Nephron (organoid): ENCODE measurements around the gene PLEKHA1.

Experiments
- H3K27ac Mint-ChIP-seq, 3 experiments: 2 replicates each; pipeline ENCODE4 v1.8.0; 2020; ENCODE audit warnings: mixed read lengths in 3 of 3, mild to moderate bottlenecking in 2 of 3, moderate library complexity in 1 of 3
- H3K27me3 Mint-ChIP-seq: 2 replicates; pipeline ENCODE4 v1.8.0; 2021; ENCODE audit warnings: low read depth, mild to moderate bottlenecking, moderate library complexity, mixed read lengths
- H3K36me3 Mint-ChIP-seq: 2 replicates; pipeline ENCODE4 v1.8.0; 2020; ENCODE audit warnings: low read depth, mixed read lengths
- H3K4me1 Mint-ChIP-seq: 2 replicates; pipeline ENCODE4 v1.8.0; 2020; ENCODE audit warnings: mixed read lengths
- H3K4me3 Mint-ChIP-seq, 3 experiments: 2 replicates each; pipeline ENCODE4 v1.8.0; 2020; ENCODE audit warnings: mild to moderate bottlenecking in 3 of 3, mixed read lengths in 3 of 3, moderate library complexity in 2 of 3
- H3K9me3 Mint-ChIP-seq: 2 replicates; pipeline ENCODE4 v1.8.0; 2020; ENCODE audit warnings: mixed read lengths
- TF ChIP-seq, protein P1 (sequence below), 3 experiments: fragments of 200-600 bp; sonication (generic); IDR thresholded peaks; one replicate each; pipeline ENCODE4 v1.5.0; 2021; ENCODE audit warnings: antibody characterized with exemption in 3 of 3; ENCODE audit not compliant: unreplicated experiment in 3 of 3

Gene PLEKHA1

GRCh38 chr10:122343936-122344335 lies 30.6 kb upstream of the PLEKHA1 start:
- peaks cover 12% of the 10 kb centered on the region for H3K4me1 Mint-ChIP-seq
- peaks cover 24% of the 10 kb centered on the region for H3K9me3 Mint-ChIP-seq
- peaks cover 3% of the 10 kb centered on the region for H3K36me3 Mint-ChIP-seq
- peaks cover 6% of the 10 kb centered on the region for H3K27me3 Mint-ChIP-seq
- H3K4me3 Mint-ChIP-seq, result no peak overlapping the region
- no peak overlapping the region for H3K27ac Mint-ChIP-seq
- TF ChIP-seq, protein P1, sequence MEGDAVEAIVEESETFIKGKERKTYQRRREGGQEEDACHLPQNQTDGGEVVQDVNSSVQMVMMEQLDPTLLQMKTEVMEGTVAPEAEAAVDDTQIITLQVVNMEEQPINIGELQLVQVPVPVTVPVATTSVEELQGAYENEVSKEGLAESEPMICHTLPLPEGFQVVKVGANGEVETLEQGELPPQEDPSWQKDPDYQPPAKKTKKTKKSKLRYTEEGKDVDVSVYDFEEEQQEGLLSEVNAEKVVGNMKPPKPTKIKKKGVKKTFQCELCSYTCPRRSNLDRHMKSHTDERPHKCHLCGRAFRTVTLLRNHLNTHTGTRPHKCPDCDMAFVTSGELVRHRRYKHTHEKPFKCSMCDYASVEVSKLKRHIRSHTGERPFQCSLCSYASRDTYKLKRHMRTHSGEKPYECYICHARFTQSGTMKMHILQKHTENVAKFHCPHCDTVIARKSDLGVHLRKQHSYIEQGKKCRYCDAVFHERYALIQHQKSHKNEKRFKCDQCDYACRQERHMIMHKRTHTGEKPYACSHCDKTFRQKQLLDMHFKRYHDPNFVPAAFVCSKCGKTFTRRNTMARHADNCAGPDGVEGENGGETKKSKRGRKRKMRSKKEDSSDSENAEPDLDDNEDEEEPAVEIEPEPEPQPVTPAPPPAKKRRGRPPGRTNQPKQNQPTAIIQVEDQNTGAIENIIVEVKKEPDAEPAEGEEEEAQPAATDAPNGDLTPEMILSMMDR (IDR thresholded peaks at IDR 0.05; ENCODE audit: unreplicated experiment in 3 of 3), result no peak

DNA sequence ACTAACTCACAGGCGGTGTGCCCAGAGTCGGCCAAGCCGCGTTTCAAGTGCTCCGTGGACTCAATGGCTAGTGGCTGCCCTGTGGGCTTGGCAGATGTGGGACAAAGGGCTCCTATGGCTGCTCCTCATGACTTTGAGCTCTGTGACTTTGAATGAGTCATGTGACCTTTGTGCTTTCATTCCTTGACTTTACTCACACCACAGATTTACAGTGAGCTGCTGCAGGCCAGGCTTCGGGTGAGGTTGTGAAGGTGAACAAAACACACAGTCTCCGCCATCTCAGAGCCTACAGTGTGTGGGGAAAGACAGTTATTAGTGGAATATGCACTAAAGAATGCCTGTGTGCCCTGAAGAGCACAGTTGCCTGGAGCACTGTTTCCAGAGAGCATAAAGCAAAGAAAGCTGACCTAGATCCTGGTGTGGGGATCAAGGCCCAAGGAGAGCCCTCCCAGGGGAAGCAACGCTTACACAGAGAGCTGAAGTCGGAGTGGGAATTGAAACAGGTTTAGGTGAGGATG lies 29.7 kb upstream of the PLEKHA1 start:
- Mint-ChIP-seq H3K36me3 (peaks cover 3% of the 10 kb centered on the region), H3K4me3 (peak overlapping the region in 1 of 3 experiments; percentile 16), H3K9me3 (peaks cover 24% of the 10 kb centered on the region), H3K4me1 (peaks cover 12% of the 10 kb centered on the region), H3K27me3 (peaks cover 6% of the 10 kb centered on the region), H3K27ac (peak overlapping the region; percentile 30 to 94 (median 80))
- TF ChIP-seq, protein P1 (IDR thresholded peaks at IDR 0.05; ENCODE audit: unreplicated experiment in 3 of 3), result no peak

- no peak overlapping the region for H3K4me3 Mint-ChIP-seq
- peak overlapping the region; percentile 49 to 99 (median 74) for H3K27ac Mint-ChIP-seq
- H3K36me3 Mint-ChIP-seq, result peaks cover 3% of the 10 kb centered on the region
- TF ChIP-seq, protein P1 (IDR thresholded peaks at IDR 0.05; ENCODE audit: unreplicated experiment in 3 of 3), result no peak
- H3K27me3 Mint-ChIP-seq, result peaks cover 6% of the 10 kb centered on the region
- peaks cover 24% of the 10 kb centered on the region for H3K9me3 Mint-ChIP-seq
- peaks cover 5% of the 10 kb centered on the region for H3K4me1 Mint-ChIP-seq
Measured at GRCh38 chr10:122346326-122346950, 28.1 kb upstream of the PLEKHA1 start.

DNA sequence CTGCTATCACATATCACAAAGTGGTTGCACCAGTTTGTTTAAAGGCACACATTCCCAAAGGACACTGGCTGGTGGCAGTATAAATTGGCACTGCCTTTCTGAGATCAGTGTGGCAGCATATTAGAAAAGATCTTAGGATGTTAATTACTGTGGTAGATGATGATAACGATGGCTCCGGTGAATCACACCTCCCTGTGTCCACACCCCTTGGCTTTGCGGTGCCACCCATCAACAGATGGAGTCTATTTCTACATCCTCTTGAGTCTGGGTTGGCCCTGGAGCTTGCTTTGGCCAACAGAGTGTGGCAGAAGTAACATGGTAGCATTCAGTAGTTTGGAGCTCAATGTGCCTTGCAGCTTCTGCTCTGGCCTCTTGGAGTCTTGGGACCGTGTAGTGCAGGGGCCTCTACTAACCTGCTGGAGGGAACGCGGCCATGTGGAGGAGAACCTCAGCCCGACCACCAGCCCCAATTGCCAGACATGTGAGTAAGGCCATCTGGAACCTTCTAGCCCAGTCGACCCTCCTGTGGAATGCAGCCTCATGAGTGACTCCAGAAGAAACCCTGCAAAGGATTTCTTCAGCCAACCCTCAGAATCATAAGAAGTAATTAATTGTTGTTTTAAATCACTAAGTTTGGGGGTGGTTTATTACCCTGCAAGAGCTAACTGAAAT lies 27.2 kb upstream of the PLEKHA1 start:
- H3K4me1 Mint-ChIP-seq, result peaks cover 5% of the 10 kb centered on the region
- H3K4me3 Mint-ChIP-seq, result no peak overlapping the region
- peaks cover 24% of the 10 kb centered on the region for H3K9me3 Mint-ChIP-seq
- H3K27ac Mint-ChIP-seq, result peak overlapping the region; percentile 72 to 99 (median 90)
- peaks cover 3% of the 10 kb centered on the region for H3K36me3 Mint-ChIP-seq
- TF ChIP-seq, protein P1 (IDR thresholded peaks at IDR 0.05; ENCODE audit: unreplicated experiment in 3 of 3), result no peak
- H3K27me3 Mint-ChIP-seq, result no peaks in the 10 kb centered on the region

DNA sequence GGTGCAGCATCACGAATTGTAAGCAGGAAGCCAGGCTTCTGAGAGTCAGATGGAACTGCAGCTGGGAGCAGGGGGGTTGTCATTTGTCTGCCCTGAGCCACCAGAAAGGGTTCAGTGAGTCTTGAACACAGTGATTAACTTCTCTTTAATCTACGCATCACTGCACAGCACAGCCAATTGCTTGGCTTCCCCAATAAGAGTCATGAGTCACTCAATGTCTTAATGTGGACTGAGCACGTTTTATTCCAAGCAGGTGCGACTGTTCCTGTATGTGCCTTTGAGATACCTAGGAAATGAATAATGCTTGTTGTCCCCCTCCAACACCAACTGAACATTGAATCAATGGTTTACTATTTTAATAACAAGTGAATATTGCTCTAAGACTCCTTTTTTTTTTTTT lies 26.0 kb upstream of the PLEKHA1 start:
- Mint-ChIP-seq H3K27ac (peak overlapping the region; percentile 90 to 99 (median 99)), H3K36me3 (peaks cover 3% of the 10 kb centered on the region), H3K4me3 (peak overlapping the region in 2 of 3 experiments; percentile 8 to 28), H3K9me3 (peaks cover 23% of the 10 kb centered on the region), H3K4me1 (no peaks in the 10 kb centered on the region), H3K27me3 (no peaks in the 10 kb centered on the region)
- TF ChIP-seq, protein P1 (IDR thresholded peaks at IDR 0.05; ENCODE audit: unreplicated experiment in 3 of 3), result no peak
